Endothelial cell of umbilical vein (primary cell): ENCODE results near the gene DUT. TPM values are rescaled to one million over a fixed set of nuclear protein-coding genes. Genes with fewer than 3 reads are reported as not detected.

Experiments
- BruUV-seq: library from RNA; stranded (reverse); fragments of 400-500 nt; replicated peaks from 2 replicates; lab custom pipeline; 2021; lab: Mats Ljungman, UMichigan
- CTCF ChIA-PET: fragments of 300-600, 350-600 bp; sonication (Branson Sonifier 250); formaldehyde crosslinking; loops from one replicate; lab custom pipeline; 2021; ENCODE audit warnings: antibody characterized with exemption, inconsistent platforms; lab: Charles Lee
- POLR2A ChIA-PET: fragments of 300-600, 350-600 bp; sonication (Branson Sonifier 250); formaldehyde crosslinking; loops from one replicate; lab custom pipeline; 2021; ENCODE audit warnings: antibody characterized with exemption, inconsistent platforms; lab: Charles Lee
- DNase-seq: peaks from one replicate; pipeline ENCODE4 v3.0.0-alpha.2; 2011; ENCODE audit warnings: low read depth, low spot score
- FAIRE-seq: peaks from 2 replicates; lab custom pipeline; 2011; peaks lifted over from hg19 to GRCh38; lab: Jason Lieb, UNC
- H2AFZ ChIP-seq: 2 replicates; pipeline ENCODE4 v1.6.0; 2012; ENCODE audit warnings: low read depth, low read length, control low read depth, inconsistent platforms
- H3K27ac ChIP-seq: 2 replicates; pipeline ENCODE4 v1.5.1; 2011; ENCODE audit warnings: low read depth, mild to moderate bottlenecking, control low read depth, low read length, moderate library complexity; ENCODE audit not compliant: insufficient read depth
- H3K27me3 ChIP-seq, 2 experiments: 2 replicates each; pipeline versions ENCODE4 v1.6.0 to v1.6.1; 2011; ENCODE audit warnings: low read length in 2 of 2, mixed read lengths in 1 of 2; ENCODE audit not compliant: control insufficient read depth in 2 of 2, insufficient read depth in 2 of 2
- H3K36me3 ChIP-seq, 2 experiments: 2 replicates in 1 of 2; 3 replicates in 1 of 2; pipeline ENCODE4 v1.5.1; 2011; ENCODE audit warnings: low read length in 2 of 2, mild to moderate bottlenecking in 1 of 2, moderate library complexity in 1 of 2; ENCODE audit not compliant: control insufficient read depth in 2 of 2, insufficient read depth in 2 of 2; ENCODE audit errors: extremely low read depth in 1 of 2
- H3K4me1 ChIP-seq: 3 replicates; pipeline ENCODE4 v1.5.1; 2011; ENCODE audit warnings: mild to moderate bottlenecking, low read length; ENCODE audit not compliant: control insufficient read depth, insufficient read depth; ENCODE audit errors: extremely low read depth
- H3K4me2 ChIP-seq: 2 replicates; pipeline ENCODE4 v1.6.1; 2011; ENCODE audit warnings: low read length, control low read depth, mixed read lengths; ENCODE audit not compliant: insufficient read depth
- H3K4me3 ChIP-seq, 3 experiments: fragments of 200-600 bp in 1 of 3; sonication (generic), shearing (Covaris generic) in 1 of 3; replicated peaks in 1 of 3; 2 replicates each; pipeline ENCODE4 v1.5.1; 2011 to 2016; ENCODE audit warnings: control low read depth in 3 of 3, low read length in 3 of 3, mild to moderate bottlenecking in 2 of 3, inconsistent platforms in 1 of 3, low read depth in 1 of 3, moderate library complexity in 1 of 3; ENCODE audit not compliant: insufficient read depth in 1 of 3
- H3K79me2 ChIP-seq: 2 replicates; pipeline ENCODE4 v1.6.0; 2012; ENCODE audit warnings: low read length, inconsistent platforms; ENCODE audit not compliant: control insufficient read depth, insufficient read depth
- H3K9ac ChIP-seq: replicated peaks from 2 replicates; pipeline ENCODE3; 2011; ENCODE audit warnings: low read length, control low read depth; ENCODE audit not compliant: insufficient read depth; ENCODE audit errors: extremely low read depth
- H3K9me1 ChIP-seq: replicated peaks from 3 replicates; pipeline ENCODE4 v1.6.0; 2011; ENCODE audit warnings: mild to moderate bottlenecking, low read length; ENCODE audit not compliant: control insufficient read depth, insufficient read depth; ENCODE audit errors: extremely low read depth
- H3K9me3 ChIP-seq: replicated peaks from 2 replicates; pipeline ENCODE4 v1.5.1; 2012; ENCODE audit warnings: low read length, inconsistent platforms; ENCODE audit not compliant: control insufficient read depth, insufficient read depth
- H4K20me1 ChIP-seq: replicated peaks from 2 replicates; pipeline ENCODE3; 2011; ENCODE audit warnings: mild to moderate bottlenecking, low read length; ENCODE audit not compliant: control insufficient read depth, insufficient read depth; ENCODE audit errors: extremely low read depth
- FOS ChIP-seq: IDR thresholded peaks from 2 replicates; pipeline ENCODE4 v1.6.1; 2011; ENCODE audit warnings: mild to moderate bottlenecking, low read length, moderate library complexity, borderline replicate concordance; ENCODE audit not compliant: insufficient read depth
- MYC ChIP-seq: IDR thresholded peaks from one replicate; pipeline ENCODE4 v1.6.1; 2011; ENCODE audit warnings: mild to moderate bottlenecking, low read depth, low read length
- dilution Hi-C: fragments of 300-500 bp; cut with MboI; formaldehyde crosslinking; loops from one replicate; pipeline ENCODE4 v1.15.0; 2019; ENCODE audit warnings: low sequenced_read_pairs; ENCODE audit not compliant: extremely low pct_ligation_motif_present
- intact Hi-C: fragments of 100-400 bp; cut with micrococcal nuclease; formaldehyde crosslinking; loops from one replicate; pipeline ENCODE4 v1.10.0; 2022
- polyA plus RNA-seq, 4 experiments: library from polyadenylated mRNA; depleted of rRNA in 3 of 4; stranded (reverse) in 3 of 4; unstranded in 1 of 4; fragments of >200 nt; gene quantifications; 2 replicates each; pipeline versions ENCODE4 v1.2.1 to v1.2.3, GENCODE V29; 2011 to 2012; ENCODE audit warnings: missing spikeins in 1 of 4
- total RNA-seq: library from RNA; stranded (reverse); gene quantifications from 2 replicates; pipeline ENCODE4 v1.2.3, GENCODE V29; 2021
- TF ChIP-seq, protein P1 (sequence below): IDR thresholded peaks from 2 replicates; pipeline ENCODE4 v1.6.1; 2011; ENCODE audit not compliant: insufficient read depth, insufficient read length
- TF ChIP-seq, protein P2 (sequence below), 2 donors: IDR thresholded peaks; 1 replicate in 1 of 2; 2 replicates in 1 of 2; pipeline ENCODE4 v1.5.1; 2011; ENCODE audit warnings: low read length in 2 of 2, mild to moderate bottlenecking in 2 of 2, moderate library complexity in 2 of 2, control low read depth in 1 of 2, inconsistent platforms in 1 of 2, low read depth in 1 of 2; ENCODE audit not compliant: insufficient read depth in 1 of 2; ENCODE audit errors: extremely low read depth in 1 of 2

DUT gene
- total and polyA plus RNA-seq, 2 donors (not counting 3 experiments of a cell fraction or from before 2014, with no cell fraction given) = 59.9 to 135 TPM

DNA sequence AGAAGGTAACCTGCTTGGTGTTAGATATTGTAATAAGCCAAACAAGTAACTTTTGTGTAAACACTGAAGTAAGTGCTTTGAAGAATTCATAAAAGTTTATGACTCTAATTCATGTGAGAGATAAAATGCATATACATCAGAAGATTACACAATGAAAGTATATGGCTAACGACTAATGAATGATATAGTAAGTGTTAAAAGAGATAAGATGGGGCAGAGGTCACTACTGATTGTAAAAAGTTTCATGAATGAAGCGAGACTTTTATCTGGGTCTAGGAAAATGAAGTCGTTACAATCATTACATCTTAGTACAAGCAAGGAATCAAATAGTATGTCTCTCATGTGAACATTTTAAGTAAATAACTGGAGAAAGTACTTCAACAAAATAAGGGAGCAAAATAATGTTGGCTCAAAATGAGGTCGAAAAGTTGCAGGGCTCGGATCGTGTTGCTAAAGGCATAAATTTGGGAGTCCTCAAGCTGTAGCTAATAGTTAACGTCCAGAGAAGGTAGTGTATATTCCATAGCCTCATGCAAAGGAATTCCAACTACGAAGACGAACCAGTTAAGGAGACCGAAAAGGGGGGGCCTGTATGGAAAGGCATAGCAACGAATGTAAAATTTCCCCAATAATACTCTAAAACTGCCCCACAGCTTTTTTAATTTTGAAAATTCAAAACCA lies 984 bp upstream of the DUT start:
- Histone ChIP-seq H3K9me1 (no peaks in the 10 kb centered on the region), H3K4me2 (peak overlapping the region; percentile 94), H2AFZ (peak overlapping the region; percentile 96), H3K27me3 (no peaks in the 10 kb centered on the region), H3K36me3 (no peaks in the 10 kb centered on the region), H3K4me3 (peak overlapping the region; percentile 65 to 92 (median 90)), H3K9ac (peak overlapping the region; percentile 96), H3K79me2 (peaks cover 13% of the 10 kb centered on the region), H3K9me3 (no peaks in the 10 kb centered on the region), H4K20me1 (no peaks in the 10 kb centered on the region), H3K4me1 (peaks cover 21% of the 10 kb centered on the region), H3K27ac (peak overlapping the region; percentile 92)
- intact Hi-C loops = loop anchor here (2.0 to 5.0 kb wide), 2 partner anchors 717 to 827 kb away; partner anchors contain the start of genes COPS2 and SECISBP2L
- ChIA-PET POLR2A (no interaction called here), CTCF (interaction anchor here (0.9 kb wide), 1 partner anchor 44 kb away, joined by 3 read pairs; no protein-coding TSS in a partner anchor)
- dilution Hi-C loops = no loop called here
- DNase-seq = peak; percentile 16
- no TSS peak for BruUV-seq
- TF ChIP-seq, protein P1, sequence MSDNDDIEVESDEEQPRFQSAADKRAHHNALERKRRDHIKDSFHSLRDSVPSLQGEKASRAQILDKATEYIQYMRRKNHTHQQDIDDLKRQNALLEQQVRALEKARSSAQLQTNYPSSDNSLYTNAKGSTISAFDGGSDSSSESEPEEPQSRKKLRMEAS = no peak
- TF ChIP-seq FOS (no peak), MYC (no peak)
- TF ChIP-seq, protein P2, sequence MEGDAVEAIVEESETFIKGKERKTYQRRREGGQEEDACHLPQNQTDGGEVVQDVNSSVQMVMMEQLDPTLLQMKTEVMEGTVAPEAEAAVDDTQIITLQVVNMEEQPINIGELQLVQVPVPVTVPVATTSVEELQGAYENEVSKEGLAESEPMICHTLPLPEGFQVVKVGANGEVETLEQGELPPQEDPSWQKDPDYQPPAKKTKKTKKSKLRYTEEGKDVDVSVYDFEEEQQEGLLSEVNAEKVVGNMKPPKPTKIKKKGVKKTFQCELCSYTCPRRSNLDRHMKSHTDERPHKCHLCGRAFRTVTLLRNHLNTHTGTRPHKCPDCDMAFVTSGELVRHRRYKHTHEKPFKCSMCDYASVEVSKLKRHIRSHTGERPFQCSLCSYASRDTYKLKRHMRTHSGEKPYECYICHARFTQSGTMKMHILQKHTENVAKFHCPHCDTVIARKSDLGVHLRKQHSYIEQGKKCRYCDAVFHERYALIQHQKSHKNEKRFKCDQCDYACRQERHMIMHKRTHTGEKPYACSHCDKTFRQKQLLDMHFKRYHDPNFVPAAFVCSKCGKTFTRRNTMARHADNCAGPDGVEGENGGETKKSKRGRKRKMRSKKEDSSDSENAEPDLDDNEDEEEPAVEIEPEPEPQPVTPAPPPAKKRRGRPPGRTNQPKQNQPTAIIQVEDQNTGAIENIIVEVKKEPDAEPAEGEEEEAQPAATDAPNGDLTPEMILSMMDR (IDR thresholded peaks at IDR 0.05; ENCODE audit: extremely low read depth in 1 of 2, insufficient read depth in 1 of 2, low read depth in 1 of 2, low read length in 2 of 2) = no peak
- no peak for FAIRE-seq
